ENCODE measurements around the gene CRIP2. TPM values are rescaled to one million over a fixed set of nuclear protein-coding genes. Genes with fewer than 3 reads are reported as not detected.

CRIP2 gene
- total RNA-seq, 1 donor from 2014 or later, result 130 TPM

DNA sequence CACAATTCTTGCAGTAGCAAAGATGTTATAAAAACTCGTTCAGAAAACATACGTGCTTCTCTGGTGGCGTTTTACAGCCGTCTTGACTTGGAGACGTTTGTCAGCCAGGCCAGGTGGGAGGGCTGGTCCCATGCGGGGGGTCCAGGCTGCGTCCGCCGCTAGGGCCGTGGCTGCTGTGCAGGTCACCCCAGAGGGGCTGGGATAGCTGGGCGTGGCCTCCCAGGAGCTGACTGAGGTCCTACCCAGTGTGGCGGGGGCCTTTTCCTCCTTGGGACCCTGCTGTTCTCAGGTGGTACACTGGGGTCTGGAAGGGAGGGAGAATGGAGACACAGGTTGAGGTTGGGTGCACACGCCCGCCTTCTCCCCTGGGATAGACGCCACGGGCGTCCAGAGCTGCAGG is 29.8 kb upstream of the CRIP2 start:
- no peak for DNase-seq (ENCODE audit: low spot score)

- DNase-seq (ENCODE audit: low spot score), result no peak
Measured at GRCh38 chr14:105445290-105445689, 29.3 kb upstream of the CRIP2 start.

DNA sequence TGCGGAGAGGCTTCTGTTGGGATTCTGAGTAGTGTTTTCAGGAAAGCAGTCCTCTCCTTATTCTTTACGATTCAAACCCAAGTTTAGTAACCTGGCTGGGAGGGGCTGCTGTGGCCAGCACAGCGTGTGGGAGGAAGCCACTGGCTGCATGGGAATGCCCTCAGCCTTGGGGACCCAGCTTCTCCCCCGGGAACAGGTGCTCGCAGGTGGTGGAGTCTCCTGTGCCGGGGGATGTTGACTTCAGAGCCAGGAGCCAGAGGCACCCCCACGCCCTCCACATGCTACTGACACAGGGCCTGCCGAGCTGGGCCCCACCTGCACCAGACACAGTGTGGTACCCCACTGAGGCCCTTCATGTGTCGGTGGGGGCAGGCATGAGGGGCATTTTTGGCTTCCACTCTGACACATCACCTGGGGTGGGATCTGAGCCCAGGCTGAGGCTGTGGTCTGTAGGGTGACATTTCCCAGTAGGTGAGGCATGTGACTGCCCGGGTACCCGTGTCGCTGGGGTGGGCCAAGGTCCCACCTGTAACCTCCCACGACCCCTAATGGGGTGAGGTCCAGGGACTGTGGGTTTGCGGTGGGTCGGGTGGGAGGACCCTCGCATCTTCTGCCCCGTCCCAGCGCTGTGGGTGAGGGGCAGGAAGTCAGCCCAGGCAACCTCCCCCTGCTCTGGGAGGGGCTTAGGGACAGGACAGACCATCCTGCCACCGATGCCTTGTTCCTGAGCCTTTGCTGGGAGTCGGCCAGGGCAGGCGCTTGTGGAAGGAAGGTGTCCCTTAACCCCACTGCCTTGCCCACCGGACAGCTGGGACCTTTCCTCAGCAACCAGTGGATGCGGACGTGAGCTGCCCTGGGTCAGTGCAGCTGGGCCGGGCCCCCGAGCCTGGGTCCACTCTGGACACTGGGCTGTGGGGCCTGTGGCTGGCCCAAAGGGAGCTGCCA is 28.4 kb upstream of the CRIP2 start:
- DNase-seq (ENCODE audit: low spot score), result no peak

DNA sequence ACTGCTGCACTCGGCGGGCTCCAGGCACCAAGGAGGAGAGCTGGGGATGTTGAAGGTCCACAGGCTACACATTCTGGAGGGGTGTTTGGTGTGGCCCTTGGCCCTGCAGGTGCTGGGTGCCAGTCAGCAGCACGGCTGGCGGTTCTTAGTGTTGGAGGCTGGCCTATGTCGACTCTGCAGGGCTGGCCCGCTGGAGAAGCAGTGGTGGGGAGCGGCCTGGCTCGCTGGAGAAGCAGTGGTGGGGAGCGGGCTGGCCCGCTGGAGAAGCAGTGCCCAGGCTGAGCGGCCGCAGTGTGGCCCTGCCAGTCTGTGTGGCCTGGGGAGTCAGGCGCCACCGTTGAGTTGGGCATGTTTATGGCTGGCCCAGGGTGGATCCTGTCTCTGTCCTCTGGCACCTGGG is 27.6 kb upstream of the CRIP2 start:
- DNase-seq (ENCODE audit: low spot score), result no peak

DNA sequence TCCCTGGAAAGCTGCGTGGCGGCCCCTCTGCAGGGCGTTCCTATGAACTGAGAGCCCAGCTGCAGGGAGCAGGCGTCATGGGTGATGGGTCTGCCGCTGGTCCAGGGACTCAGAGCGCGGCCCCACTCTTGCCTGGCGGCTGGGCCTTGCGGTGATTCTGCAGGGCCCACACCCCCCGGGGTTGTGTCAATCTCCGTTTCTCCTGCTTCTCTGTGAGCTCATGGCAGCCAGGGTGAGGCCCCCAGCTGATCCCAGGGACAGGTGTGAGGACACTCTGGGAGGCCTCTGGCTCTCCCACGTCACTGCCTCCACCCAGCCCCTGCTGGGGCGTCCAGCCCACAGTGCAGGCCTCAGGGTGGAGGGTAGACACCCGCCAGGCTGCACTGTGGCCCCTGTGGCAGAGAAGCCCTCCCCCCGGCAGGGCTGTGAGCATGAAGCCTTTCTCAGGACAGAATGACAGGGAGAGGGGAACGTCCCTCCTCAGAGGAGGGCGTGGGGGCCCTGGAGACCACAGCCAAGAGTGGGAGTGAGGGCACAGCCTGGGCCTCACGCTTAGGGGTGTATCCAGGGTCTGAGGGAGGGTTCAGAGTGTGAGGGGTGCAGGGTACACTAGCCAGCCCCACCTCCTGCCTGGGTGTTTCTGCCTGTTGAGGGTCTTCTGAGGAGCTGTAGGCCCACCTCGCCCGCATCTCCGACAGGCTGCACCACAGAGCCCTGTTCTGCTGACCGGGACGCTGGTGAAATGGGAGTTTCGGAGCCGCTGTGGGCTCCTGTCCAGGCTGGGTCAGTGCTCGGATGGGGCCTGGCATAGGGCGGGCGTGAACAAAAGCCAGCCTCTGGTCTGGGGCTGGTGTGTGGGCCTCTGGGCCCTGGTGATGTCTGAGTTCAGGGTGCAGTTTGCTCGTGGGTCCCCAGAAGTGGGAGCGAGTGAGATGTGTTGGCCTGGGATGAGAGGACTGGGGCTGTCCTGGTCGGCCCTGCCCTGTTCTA is 26.7 kb upstream of the CRIP2 start:
- no peak for DNase-seq (ENCODE audit: low spot score)

DNA sequence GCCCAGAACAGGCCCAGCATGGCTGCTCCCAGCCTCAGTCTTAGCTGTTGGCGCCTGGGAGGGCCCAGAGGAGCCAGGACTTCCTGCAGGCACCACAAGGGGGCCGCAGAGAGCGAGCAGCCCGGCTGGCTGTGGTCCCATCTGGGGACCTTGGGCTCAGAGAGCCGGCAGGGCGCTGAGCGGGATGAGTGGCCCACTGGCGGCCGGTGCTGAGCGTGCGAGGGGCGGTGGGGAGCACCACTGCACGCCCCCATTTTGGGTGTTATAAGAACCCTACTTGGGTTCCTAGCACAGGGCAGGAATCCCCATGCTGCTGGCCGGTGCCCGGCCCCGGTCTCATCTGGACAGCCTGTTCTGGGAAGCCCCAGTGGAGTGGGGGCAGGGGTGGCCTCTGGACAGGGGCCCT is 25.9 kb upstream of the CRIP2 start:
- DNase-seq (ENCODE audit: low spot score), result peak; percentile 63

- no peak for DNase-seq (ENCODE audit: low spot score)
Measured at GRCh38 chr14:105449276-105450122, 25.1 kb upstream of the CRIP2 start.

- no peak for DNase-seq (ENCODE audit: low spot score)
Measured at GRCh38 chr14:105450123-105450505, 24.5 kb upstream of the CRIP2 start.

DNA sequence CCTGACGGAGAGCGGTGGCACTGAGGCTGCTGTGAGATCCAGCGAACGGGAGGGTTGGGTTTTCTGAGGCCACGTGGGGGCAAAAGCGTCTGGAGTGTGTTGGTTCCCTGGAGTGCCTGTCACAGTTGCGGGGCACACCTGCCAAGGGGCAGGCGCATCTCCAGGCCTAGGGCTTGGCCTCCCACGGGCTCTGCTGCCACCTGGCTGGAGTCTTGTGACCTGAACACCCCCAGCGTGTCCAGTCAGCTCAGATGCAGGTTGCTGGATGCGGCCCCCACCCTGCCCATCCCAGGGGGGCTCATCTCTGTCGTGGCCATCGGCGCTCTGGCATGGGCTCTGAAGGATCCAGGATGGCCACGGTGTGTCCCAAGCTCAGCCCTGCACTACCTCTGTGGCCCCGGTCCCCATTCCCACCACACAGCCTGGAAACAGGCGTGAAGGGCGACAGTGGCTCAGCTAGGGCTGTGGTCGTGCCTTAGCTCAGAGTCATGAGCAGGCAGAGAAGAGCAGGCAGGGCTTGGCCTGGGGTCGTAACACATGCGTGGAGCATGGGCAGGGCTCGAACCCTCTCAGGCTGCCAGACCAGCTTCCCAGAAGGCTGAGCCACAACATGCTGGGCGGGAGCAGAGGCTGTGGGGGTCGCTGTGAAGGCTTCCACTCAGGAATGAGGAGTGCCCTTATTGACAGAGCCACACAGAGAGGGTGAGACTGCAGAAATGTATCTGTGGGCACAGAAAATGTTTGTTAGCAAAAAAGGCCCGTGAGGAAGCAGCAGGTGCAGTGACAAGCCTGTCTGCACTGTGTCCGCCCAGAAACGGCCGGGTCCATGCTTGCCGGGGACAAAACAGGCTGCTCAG is 23.5 kb upstream of the CRIP2 start:
- no peak for DNase-seq (ENCODE audit: low spot score)

DNA sequence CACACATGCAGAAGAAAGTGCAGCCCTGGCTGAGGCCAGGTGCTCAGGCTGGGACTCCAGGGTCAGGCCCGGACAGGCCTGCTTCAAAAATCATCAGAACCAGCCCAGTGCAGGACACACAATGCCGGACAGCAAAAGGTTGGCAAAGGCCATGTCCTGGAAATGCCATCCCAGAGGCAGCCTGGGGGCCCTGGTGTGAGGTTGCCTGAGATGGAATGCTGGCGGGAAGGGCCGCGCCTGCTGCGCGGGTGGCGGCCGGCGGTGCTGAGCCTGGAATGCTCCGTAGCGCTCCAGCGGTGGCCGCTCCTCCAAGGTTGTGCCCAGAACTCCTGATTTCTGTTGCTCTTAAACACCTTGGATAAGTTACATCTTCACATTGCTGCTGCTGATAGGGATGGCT is 21.7 kb upstream of the CRIP2 start:
- DNase-seq (ENCODE audit: low spot score), result no peak

GRCh38 chr14:105453847-105454246 is 20.8 kb upstream of the CRIP2 start:
- no peak for DNase-seq (ENCODE audit: low spot score)

GRCh38 chr14:105455086-105455640 is 19.5 kb upstream of the CRIP2 start:
- DNase-seq (ENCODE audit: low spot score), result no peak

DNA sequence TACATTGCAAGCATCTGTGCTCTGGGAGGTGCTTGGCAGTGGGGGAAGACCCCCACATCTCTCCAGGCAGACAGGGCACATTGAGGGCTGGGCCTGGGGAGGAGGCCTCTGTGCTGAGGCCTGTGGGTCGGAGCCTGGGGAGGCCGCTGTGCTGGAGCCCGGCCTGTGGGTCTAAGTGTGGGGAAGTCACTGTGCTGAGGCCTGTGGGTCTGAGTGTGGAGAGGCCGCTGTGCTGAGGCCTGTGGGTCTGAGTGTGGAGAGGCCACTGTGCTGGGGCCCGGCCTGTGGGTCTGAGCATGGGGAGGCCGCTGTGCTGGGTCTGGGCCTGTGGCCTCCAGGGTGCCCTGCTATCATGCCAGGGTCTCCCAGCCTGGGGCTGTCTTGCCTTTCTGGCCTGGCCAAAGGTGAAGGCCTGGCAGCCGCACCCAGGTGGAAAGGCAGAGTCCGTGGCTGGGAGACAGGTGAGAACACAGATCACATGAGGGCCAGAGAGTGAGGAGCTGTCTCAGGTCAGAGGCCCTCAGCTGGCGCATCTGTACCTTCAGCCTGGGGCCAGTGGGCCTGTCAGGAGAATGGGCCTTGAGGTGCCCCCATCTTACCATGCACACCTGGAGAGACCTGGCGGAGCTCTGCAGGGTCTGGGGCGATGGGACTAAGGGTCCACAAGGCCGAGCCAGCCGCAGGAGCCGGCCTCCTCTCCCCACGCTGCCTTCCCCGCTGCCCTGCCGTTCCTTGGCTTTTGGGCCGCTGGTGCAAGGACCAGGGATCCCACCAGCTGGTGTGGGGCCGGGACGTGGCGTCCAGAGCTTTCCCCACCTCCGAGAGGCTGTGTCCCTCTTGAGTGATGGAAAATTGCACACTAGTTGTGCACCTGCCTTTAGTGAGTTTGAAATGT is 18.6 kb upstream of the CRIP2 start:
- no peak for DNase-seq (ENCODE audit: low spot score)

DNA sequence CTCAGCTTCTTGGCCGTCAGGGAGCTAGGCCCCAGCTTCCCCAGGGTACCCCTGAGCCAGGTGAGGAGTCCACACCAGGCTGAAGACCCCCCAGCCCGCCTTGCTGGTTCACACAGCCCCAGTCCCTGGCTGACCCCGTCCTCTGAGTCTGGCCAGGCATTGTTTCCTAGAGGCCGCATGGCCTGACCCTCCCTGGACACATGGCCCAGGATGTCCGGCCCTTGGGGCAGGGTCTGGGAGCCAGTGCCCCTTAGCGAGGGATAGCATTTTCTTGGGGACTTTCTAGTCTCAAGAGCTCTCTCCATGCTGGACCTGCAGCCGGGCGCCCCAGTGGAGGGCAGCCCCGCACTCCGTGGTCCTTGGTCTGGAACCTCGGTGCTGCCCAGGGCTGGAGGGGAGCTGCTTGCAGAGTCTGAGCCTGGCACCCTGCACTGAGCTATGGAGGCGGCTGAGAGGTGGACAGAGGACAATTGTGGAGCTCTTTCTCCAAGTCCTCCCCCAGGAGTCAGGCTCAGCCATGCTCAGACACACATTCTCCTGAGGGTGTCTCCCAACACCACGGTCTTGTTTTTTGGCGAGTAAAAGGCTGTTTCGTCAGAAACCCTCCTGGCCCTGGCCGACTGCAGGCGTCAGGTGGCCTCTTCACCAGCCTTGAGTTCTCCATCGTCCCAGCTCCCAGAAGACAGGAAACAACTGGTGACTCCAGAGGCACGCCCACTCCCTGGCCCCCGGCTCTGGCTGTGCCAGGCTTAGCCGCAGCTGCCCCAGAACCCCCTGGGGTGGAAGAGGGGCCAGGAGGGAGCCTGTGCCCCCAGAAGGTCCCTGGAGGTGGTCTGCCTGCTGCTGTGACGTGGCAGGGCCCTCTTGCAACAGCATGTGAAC is 17.6 kb upstream of the CRIP2 start:
- no peak for DNase-seq (ENCODE audit: low spot score)

DNA sequence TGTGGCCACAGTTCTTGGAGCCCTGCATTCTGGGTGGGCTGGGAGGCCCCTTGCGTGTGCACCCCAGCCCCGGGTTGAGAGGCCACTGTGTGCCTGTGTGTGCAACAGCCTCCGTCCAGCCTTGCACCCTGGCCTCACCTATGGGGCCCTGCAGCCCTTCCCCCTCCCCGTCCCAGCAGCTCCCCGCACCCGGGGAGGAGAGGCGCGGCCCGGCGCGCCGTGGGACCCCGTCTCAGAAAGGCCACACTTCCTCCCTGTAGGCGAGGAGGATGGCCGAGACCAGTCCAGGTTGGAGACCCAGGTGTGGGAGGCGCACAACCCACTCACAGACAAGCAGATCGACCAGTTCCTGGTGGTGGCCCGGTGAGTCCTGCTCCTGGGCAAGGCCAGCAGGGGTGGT is 16.6 kb upstream of the CRIP2 start:
- no peak for DNase-seq (ENCODE audit: low spot score)

GRCh38 chr14:105458571-105458970 is 16.1 kb upstream of the CRIP2 start:
- no peak for DNase-seq (ENCODE audit: low spot score)

DNA sequence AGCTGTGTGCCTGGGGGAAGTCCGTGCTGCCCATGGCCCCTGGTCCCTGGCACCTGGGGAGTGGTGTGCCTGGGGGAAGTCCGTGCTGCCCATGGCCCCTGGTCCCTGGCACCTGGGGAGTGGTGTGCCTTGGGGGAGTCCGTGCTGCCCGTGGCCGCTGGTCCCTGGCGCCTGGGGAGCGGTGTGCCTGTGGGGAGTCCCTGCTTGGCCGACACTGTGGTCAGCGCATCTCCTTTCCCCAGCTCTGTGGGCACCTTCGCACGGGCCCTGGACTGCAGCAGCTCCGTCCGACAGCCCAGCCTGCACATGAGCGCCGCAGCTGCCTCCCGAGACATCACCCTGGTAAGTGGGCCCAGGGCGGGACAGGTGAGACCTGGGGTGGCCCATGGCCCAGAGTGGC is 14.5 kb upstream of the CRIP2 start:
- DNase-seq (ENCODE audit: low spot score), result no peak

GRCh38 chr14:105460616-105461015 is 14.0 kb upstream of the CRIP2 start:
- DNase-seq (ENCODE audit: low spot score), result no peak
